RWPE2 (cell line): ENCODE measurements around the gene CELA3B.

Experiments
- ATAC-seq: fragments of 200-7000 bp; cut with Tn5 transposase; 3 replicates; pipeline ENCODE4 v1.9.1; 2021; ENCODE audit warnings: low read depth
- DNase-seq: peaks from one replicate; pipeline ENCODE4 v3.0.0-alpha.2; 2020; ENCODE audit warnings: low spot score
- H3K27ac ChIP-seq: fragments of 450-650 bp; 2 replicates; pipeline ENCODE4 v1.5.1; 2017; ENCODE audit warnings: mild to moderate bottlenecking; ENCODE audit not compliant: poor library complexity, severe bottlenecking
- H3K27me3 ChIP-seq: fragments of 250-450 bp; sonication (Bioruptor Pico); 2 replicates; pipeline ENCODE4 v1.5.1; 2021; ENCODE audit warnings: mild to moderate bottlenecking, moderate library complexity; ENCODE audit not compliant: insufficient read depth, poor library complexity, severe bottlenecking
- H3K36me3 ChIP-seq: fragments of 250-450 bp; sonication (Bioruptor Pico); 2 replicates; pipeline ENCODE4 v1.5.1; 2020; ENCODE audit warnings: low read depth, mild to moderate bottlenecking, moderate library complexity
- H3K4me1 ChIP-seq: fragments of 250-450 bp; sonication (Bioruptor Pico); 2 replicates; pipeline ENCODE4 v1.5.1; 2021; ENCODE audit warnings: mild to moderate bottlenecking, moderate library complexity; ENCODE audit not compliant: insufficient read depth, poor library complexity, severe bottlenecking
- H3K4me3 ChIP-seq: fragments of 250-450 bp; sonication (Bioruptor Pico); 2 replicates; pipeline ENCODE4 v1.5.1; 2021; ENCODE audit warnings: mild to moderate bottlenecking, moderate library complexity; ENCODE audit not compliant: severe bottlenecking
- H3K9me3 ChIP-seq: fragments of 250-450 bp; sonication (Bioruptor Pico); 2 replicates; pipeline ENCODE4 v1.5.1; 2021; ENCODE audit warnings: mild to moderate bottlenecking, moderate library complexity; ENCODE audit not compliant: severe bottlenecking
- TF ChIP-seq, protein P1 (sequence below): fragments of 450-650 bp; IDR thresholded peaks from one replicate; pipeline ENCODE4 v1.5.1; 2017; ENCODE audit warnings: mild to moderate bottlenecking, moderate library complexity; ENCODE audit not compliant: poor library complexity, severe bottlenecking

CELA3B gene

GRCh38 chr1:21931171-21932093 lies 45.4 kb upstream of the CELA3B start:
- Histone ChIP-seq H3K27ac (peak overlapping the region; percentile 85), H3K4me1 (peaks cover 41% of the 10 kb centered on the region), H3K27me3 (no peaks in the 10 kb centered on the region), H3K36me3 (peaks cover 3% of the 10 kb centered on the region; the same call in 1 of the 2 replicates), H3K9me3 (no peaks in the 10 kb centered on the region), H3K4me3 (no peak overlapping the region)
- TF ChIP-seq, protein P1, sequence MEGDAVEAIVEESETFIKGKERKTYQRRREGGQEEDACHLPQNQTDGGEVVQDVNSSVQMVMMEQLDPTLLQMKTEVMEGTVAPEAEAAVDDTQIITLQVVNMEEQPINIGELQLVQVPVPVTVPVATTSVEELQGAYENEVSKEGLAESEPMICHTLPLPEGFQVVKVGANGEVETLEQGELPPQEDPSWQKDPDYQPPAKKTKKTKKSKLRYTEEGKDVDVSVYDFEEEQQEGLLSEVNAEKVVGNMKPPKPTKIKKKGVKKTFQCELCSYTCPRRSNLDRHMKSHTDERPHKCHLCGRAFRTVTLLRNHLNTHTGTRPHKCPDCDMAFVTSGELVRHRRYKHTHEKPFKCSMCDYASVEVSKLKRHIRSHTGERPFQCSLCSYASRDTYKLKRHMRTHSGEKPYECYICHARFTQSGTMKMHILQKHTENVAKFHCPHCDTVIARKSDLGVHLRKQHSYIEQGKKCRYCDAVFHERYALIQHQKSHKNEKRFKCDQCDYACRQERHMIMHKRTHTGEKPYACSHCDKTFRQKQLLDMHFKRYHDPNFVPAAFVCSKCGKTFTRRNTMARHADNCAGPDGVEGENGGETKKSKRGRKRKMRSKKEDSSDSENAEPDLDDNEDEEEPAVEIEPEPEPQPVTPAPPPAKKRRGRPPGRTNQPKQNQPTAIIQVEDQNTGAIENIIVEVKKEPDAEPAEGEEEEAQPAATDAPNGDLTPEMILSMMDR, result no peak
- no peak for DNase-seq
- peak; percentile 65 for ATAC-seq

DNA sequence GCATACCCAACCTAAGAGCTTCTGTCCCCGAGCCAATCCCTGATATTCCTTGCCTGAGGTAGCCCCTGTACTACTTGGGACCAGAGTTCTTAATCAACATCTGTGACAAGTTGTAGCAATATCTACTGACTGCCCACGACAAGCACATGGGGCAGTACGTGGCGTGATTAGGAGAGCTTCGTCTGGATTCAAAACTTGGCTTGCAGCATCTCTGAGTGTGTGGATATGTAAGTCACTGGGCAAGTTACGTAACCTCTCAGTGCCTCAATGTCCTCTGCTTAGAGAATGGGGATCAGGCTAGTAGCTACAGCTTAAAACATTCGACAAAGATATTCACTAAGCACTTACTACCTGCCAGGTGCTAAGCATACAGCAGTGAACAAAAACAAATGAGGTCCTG lies 44.7 kb upstream of the CELA3B start:
- Histone ChIP-seq H3K4me3 (no peak overlapping the region), H3K36me3 (peaks cover 3% of the 10 kb centered on the region; the same call in 1 of the 2 replicates), H3K4me1 (peaks cover 41% of the 10 kb centered on the region), H3K27me3 (no peaks in the 10 kb centered on the region), H3K9me3 (no peaks in the 10 kb centered on the region), H3K27ac (peak overlapping the region; percentile 85)
- DNase-seq (no peak), ATAC-seq (no peak)
- TF ChIP-seq, protein P1, result no peak

- peaks cover 3% of the 10 kb centered on the region; the same call in 1 of the 2 replicates for H3K36me3 ChIP-seq
- H3K9me3 ChIP-seq, result no peaks in the 10 kb centered on the region
- H3K27me3 ChIP-seq, result no peaks in the 10 kb centered on the region
- peak; percentile 85 for DNase-seq
- ATAC-seq, result peak; percentile 57
- H3K27ac ChIP-seq, result peak overlapping the region; percentile 85
- H3K4me3 ChIP-seq, result no peak overlapping the region
- TF ChIP-seq, protein P1, result no peak
- H3K4me1 ChIP-seq, result peaks cover 41% of the 10 kb centered on the region
These were observed 43.2 kb upstream of the CELA3B start for GRCh38 chr1:21933397-21934248.

- TF ChIP-seq, protein P1, result no peak
- H3K27ac ChIP-seq, result peak overlapping the region; percentile 85
- no peak overlapping the region for H3K4me3 ChIP-seq
These were observed 41.4 kb upstream of the CELA3B start for GRCh38 chr1:21935393-21935804.

More at GRCh38 chr1:21935393-21935804, 41.4 kb upstream of the CELA3B start:
- DNase-seq, result no peak
- peaks cover 1% of the 10 kb centered on the region; the same call in 1 of the 2 replicates for H3K36me3 ChIP-seq
- no peaks in the 10 kb centered on the region for H3K9me3 ChIP-seq
- no peaks in the 10 kb centered on the region for H3K27me3 ChIP-seq
- no peak; the same call in 2 of the 3 replicates for ATAC-seq
- peaks cover 51% of the 10 kb centered on the region for H3K4me1 ChIP-seq
